CD4-positive, alpha-beta T cell treated with Interleukin-10 for 1 hour (primary cell): ENCODE results near the gene ACSF2.
A peak's percentile ranks its signal among the peaks of the same experiment; 100 is the strongest.

Experiments
- DNase-seq: peaks from one replicate; pipeline ENCODE4 v3.0.0-alpha.2; 2020

The ACSF2 gene

DNA sequence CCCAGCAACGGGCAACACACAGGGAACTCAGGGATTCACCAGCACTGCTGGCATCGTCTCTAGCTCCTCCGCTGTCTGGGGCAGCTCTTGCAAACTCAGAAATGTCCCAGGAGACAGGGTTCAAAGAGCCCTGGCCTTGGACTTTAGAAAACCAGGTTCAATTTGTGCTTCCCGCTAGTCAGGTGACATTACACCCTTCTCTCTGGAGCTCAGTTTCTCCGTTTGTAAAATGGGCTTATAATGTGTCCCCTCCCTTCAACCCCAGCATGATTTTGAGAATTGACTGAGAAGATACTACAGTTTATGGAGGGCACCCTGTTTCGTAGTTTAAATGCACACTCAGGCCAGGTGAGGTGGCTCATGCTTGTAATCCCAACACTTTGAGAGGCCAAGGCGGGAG lies 80.3 kb downstream of the ACSF2 start:
- DNase-seq, result no peak

DNA sequence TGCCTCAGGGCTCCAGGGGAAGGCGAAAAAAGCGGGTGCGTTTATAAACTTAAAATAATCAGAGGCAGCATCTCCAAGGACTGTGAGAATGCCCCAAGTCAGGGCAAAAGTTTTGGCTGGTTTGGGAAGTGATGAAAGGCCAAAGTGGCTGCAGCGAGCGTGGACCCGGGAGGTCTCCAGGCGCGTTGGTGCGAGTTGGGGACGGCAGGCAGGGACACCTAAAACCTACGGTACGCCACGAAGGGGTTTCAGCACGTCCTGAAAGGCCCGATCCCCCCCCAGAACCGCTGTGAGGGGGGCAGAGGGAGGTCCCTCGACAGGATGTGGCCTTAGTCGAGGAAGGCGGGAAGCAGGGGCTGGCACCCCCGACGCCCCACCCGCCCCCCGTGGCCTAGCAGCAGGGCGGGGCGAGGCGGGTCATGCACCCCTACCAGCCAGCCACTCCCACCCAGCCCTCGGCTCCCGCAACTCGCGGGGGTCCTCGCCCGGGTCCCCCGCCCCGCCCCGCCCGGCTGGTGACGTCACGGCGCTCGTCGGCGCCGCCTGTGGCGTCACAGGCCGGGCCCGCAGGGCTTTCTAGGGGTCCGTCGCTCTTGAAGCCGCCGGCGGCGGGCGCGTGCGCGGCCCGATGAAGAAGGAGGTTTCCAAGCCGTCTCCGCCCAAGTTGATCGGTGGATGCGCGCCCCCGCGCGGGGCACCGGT lies 82.0 kb downstream of the ACSF2 start, which contains the start of gene MYCBPAP:
Gene MYCBPAP (plus strand): TSS at position 569 of the 702 bp plus-strand sequence. CDS start 236 bp downstream, outside the sequence.
- peak; percentile 81 for DNase-seq

DNA sequence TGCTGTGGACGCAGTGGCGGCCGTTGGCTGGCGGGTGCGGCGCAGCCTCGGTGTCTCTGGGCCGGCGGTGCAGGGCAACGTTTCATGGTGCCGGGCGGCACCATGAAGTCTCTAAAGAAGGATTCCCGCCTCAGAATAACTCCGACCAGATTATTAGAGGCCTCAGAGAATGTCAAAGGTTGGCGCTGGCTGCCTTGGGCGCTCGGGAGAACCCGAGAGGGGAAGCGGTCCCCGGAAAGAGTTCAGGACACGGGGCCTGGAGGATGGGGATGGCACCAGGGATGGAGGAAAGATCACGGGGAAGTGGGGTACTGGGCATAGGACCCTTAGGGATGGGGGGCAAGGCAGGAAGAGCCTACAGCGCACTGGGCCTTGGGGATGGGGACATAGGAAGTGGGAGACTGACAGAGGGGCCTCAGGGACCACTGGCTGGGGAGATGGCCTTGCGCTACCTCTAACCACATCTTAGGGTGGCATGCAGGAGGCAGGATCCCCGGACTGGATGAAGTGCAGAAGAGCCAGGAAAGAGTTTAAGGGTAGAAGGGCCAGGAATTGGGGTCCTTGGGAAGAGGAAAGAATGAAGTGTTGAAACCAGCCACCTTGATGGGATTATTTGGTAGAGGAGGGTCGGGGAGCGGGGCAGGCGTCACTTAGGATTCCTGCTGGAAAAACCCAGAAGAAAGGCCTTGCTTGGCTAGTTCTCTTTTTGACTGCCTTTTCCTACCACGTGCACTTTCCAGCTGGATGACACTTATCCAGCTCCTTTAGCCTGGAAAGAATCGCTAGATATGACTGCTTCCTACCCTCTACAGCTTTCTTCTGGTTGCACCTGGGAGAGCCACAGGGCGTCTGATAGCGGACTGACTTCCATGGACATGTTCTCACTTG lies 82.8 kb downstream of the ACSF2 start:
- DNase-seq, result no peak

DNA sequence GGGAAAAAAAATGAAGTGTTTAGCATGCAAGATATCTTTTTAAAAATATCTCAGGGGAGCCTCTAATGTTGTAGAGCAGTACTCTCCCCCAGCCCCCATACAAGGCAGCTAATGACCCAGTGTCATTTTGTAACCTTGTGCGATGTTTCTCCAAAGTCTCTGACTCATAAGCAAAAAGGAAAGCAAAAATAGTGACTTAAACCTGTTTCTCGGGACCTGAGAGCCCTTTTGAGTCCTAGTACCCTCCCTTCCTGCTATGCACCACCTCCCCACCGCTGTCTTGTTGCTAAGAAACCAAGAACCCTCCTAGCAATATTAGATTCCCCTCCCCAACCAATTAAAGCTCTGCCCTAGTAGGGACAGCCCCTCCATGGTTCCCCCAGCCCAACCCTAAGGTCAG lies 85.0 kb downstream of the ACSF2 start:
- peak; percentile 71 for DNase-seq

DNA sequence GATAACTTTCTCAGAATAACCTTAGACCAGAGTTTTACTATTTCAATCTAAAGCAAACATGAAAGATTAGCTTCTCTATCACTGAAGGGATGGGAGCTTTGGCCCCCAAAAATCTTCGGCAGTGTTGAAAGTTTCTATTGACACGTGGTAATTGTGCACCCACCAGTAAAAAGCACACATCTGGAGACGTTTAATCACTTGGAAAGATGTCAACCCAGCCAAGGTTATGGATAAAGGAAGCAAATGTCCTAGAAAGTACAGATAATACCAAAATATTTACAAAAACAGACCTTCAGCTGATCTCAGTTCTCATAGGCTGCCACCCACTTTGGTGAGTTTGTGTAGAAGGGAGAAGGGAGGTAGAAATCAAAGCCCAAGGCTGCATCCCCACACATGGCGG lies 87.5 kb downstream of the ACSF2 start:
- DNase-seq, result no peak

DNA sequence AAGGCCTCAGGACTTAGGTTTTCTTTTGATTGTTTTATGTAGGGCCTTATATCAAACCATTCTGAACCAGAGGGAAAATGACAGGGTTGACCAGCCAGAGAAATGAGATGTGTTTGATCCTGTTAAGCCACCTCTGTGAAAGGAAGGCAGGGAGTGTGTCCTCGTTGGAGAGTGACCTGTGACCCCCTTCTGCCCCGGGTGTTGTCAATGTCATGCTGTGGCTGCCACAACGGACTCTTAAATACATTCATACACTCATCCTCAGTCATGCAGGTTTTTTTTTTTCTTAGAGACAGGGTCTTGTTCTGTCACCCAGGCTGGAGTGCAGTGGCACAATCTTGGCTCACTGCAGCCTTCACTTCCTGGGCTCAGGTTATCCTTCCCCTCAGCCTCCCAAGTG lies 88.4 kb downstream of the ACSF2 start:
- DNase-seq, result no peak

DNA sequence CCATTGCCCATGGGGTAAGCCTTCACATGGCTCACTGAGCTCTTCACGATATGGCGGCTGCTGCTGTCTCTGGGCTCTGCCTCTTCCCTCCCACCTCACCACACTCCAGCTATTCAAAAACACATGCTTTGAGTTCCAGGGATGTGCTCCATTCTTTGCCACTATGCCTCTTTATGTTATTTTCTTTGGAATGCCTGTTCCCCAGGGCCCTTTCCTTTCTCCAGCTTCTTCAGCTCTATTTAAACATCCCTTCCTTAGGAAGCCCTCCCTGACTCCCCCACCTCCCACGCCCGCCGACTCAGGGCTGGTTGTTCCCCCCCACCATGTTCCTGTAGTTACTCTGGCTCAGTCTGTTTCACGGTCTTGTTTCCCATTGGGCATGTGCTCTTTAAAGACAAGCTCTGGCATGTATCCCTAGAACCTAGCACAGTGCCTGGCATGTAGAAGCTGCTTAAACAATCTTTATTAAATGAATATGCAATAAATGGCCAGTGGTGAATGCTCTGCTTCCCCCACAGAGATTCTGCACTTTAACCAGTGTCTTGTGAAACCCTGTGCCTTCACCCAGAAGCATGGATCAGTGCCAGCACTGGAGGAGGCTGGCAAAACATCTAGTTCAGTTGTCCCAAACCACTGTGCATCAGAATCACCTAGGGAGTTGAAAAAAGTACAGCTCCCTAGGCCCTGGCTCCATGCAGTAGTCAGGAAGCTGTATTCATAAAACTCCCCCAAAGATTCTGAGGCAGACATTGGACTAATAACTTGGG lies 89.1 kb downstream of the ACSF2 start:
- no peak for DNase-seq

DNA sequence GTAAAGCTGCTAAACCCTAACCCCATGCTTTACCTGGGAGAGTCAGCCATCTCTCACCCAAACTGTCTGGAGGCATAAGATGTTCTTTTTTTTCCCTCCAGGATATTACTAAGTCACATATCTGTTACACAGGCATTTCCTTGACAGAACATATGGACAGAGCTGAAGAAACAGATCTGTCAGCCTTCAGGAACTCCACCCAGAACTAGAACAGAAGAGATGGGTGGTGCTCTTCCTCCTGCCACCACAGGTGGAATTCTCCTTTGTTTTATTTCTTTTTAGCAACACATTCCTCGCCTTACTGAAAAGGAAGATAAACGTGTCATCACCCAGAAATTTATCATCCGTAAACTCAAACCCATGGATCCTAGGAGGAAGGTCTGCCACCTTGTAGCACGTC lies 91.0 kb downstream of the ACSF2 start:
- DNase-seq, result no peak

DNA sequence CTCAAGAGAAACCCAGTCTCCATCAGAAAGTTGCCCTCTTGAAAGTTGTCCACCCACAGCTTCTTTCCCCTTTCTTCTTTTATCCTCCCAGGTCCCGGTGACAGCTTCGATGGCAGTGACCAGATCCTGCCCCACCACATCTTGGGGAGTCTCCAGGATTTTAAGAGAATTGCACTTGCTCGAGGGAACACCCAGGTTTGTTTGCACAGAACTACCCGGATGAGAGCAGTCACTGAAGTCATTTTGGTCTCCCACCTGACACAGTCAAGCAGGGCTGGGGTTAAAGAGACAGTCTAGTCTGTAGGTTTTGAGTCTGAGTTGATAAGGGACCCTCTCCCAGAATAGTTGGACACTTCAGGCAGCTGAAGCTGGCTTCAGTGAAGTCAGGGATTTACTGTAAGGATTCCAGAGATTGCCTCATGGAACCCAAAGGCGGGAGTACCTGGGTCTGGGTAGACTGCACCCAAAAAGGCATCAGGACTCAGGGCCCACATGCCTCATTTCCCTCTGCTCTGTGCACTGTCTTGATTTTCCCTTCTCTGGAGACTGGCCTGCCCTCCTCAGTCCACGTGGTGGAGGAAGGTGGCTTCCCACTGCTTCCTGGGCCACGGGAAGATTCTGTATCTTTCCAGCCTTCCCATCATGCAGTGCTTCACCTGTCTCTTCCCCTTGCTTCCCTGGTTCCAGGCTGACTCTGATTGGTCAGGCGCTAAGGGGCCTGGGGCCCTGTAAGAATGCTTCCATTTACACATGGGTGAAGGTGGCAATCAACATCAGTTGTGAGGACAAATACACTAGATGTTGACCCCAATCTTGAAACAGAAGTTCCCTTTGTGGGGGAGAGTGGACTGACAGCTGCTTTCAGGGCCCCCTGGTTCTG lies 91.7 kb downstream of the ACSF2 start:
- DNase-seq, result no peak

DNA sequence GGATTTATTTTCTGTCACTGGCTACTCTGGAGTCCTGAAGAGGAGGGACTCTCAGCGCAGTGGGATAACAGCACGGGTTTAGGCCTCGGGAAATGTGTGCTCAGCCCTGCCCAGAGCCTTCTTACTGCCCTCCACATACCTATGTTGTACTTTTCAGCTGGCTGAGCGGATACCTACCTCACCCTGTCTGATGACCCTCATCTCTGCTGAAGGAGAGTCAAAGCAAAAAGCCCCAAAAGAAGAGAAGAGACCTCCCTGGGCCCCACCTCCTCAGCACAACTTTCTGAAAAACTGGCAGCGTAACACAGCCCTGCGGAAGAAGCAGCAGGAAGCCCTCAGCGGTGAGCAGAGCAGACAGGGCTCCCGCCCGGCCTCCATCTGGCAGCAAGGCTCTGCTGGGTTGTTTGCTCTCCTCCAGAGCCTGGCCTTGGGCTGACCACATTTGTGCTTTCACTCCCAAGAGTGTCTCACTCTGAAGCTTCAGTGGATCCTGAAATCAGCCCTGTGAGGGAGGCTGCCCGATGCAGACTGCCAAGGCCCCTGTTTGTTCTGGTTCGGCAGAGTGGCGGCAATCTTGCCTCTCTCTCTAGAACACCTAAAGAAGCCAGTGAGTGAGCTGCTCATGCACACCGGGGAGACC lies 92.5 kb downstream of the ACSF2 start:
- no peak for DNase-seq

DNA sequence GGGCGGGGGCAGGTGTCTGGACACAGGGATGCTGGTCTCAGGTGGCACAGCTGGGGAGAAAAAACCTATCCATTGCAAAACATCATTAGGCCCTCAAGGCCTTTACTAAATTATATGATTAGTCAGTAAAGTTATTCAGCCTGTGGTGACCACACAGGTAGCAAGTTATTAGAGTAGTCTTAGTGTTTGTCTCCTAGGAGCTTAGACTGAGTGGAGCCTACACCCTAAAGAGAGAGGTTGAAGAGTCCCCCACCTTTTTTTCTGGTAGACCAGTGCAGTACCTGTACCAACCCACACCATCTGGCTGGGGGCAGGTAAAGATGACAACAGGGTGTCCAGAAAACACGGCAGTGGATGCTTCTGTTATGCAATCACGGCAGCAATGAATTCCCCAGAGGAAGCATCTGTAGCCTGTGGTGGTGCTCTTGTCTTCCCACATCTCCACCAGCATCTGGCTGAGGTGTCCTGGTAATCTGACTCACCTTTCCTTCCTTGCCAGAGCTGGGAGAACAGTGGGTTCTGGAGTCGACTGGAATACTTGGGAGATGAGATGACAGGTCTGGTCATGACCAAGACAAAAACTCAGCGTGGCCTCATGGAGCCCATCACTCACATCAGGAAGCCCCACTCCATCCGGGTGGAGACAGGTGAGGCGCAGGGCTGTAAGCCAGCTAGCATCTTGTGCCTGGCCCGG lies 93.3 kb downstream of the ACSF2 start:
- no peak for DNase-seq

DNA sequence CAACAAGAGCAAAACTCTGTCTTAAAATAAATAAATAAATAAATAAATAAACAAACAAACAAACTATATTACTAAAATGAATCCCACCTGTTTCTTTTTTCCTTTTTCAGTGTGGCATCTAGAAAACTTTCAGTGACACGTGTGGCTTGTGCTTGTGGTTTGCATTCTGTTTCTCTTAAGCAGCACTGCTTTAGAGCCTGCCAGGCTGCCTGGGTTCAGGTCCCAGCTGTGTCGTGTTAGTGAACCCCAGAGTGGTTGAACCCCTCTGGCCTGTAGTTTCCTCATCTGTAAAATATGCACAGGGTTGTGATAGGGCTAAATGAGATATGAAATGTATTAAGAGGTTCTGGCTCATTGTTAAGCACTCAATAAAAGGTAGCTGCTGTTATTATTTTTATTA lies 94.5 kb downstream of the ACSF2 start:
- no peak for DNase-seq

DNA sequence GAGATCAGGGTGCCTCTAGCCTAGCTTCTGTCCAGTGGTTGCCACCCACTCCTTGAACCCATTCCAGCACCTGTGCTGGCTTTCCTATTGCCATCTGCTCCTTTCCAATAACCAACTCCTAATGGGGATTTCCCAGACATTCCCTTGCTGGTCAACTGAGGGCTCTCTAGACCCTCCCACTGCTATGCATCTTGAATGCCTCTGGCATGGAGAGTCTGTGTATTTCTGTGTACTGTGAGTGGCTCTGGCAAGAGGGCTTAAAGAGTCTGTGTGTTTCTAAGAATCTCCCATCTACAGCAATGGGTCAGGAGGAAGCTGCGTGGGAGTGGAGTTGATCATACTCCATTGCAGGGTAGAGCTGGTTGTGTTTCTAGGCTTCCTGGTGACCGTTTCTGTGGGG lies 95.5 kb downstream of the ACSF2 start:
- no peak for DNase-seq

DNA sequence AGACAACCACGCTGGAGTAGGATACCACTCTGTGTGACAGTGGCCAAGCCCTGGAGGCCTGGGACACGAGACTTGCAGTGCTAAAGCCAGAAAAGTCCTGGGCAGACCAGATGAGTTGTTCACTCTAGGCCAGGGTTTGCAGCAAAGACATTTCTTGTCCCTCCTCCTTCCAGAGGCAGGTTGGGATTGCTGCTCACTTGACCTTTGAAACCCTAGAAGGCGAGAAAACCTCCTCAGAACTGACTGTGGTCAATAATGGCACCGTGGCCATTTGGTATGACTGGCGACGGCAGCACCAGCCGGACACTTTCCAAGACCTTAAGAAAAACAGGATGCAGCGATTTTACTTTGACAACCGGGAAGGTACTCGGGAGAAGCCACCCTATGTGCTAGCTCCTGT lies 96.7 kb downstream of the ACSF2 start:
- DNase-seq, result no peak

DNA sequence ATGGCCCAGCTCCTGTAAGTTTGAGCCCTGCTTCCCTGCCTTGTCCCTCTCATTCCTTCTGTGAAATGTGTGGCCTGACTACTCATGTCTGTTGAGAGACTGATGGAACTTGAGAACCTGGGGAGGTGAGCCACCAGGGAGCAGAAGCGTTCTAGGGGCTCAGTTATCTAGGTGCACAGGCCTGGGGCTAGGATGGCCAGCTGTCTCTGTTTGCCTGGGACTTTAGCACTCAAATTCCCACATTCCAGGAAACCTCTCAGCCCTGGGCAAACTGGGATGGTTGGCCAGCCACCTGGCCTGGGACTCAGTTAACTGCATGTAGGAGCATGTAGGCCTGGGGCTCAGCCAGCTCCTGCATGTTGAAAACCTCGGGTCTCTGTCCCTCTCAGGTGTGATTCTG lies 97.2 kb downstream of the ACSF2 start:
- DNase-seq, result no peak
